Measurements from ENCODE around the gene TMEM127.

The TMEM127 gene

DNA sequence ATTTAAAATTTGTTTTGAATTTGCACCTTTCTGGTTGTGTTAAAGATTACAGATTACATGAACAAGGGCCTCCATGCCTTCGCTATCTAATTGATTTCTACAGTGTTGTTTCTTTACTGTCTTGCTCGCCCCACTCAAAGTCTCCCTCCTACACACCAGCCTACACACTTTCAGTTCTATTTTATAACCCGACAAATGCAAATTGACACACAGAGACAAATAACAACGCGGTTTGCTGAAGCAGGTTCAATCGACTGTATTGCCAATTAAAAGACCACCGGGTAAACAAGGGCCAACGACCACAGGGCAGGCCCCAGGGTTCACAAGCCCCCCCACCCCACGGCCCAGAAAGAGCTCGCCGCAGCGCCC is 58.0 kb downstream of the TMEM127 start:
- in situ Hi-C loops (cut with MboI; ENCODE audit: low sequenced_read_pairs), result no loop called here

- in situ Hi-C loops (cut with MboI; ENCODE audit: low sequenced_read_pairs), result no loop called here
These were observed 58.6 kb downstream of the TMEM127 start for GRCh38 chr2:96207073-96207773.

GRCh38 chr2:96205888-96206287 is 59.9 kb downstream of the TMEM127 start:
- in situ Hi-C loops (cut with MboI; ENCODE audit: low sequenced_read_pairs), result no loop called here

DNA sequence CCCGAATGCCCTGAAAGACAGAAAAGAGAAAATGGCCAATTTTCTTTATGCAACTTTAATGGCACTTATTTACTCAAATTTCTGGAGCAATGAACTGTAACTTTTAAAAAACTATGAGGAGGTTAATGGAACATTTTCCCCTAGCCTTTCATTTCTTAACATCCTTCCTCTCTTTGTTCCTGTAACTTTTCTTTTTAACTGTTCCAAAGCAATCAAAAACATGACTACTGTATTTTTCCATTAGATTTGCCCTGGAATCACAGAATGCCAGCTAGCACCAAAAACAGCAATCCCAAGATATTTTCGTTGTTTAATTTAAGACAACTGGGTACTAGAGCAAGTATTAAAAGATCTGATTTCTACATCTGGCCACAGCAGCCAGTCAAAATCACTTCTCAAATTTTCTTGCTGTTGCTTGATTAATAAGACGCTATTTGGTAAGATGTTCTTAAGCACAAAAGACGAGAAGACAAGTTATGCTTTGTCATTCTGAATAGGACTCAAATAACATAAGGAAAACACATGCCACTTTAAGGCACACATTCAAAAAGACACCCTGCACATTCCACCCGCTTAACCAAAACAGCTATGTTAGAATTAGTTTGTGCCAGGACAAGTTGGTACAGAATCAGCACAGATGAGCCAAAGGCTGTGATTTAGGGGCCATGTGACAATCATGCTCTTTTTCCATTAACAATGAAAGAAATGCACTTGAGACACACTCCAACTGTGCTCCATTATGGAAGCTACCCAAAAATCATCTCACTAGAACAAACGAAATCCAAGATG is 60.8 kb downstream of the TMEM127 start:
- in situ Hi-C loops (cut with MboI; ENCODE audit: low sequenced_read_pairs), result no loop called here

DNA sequence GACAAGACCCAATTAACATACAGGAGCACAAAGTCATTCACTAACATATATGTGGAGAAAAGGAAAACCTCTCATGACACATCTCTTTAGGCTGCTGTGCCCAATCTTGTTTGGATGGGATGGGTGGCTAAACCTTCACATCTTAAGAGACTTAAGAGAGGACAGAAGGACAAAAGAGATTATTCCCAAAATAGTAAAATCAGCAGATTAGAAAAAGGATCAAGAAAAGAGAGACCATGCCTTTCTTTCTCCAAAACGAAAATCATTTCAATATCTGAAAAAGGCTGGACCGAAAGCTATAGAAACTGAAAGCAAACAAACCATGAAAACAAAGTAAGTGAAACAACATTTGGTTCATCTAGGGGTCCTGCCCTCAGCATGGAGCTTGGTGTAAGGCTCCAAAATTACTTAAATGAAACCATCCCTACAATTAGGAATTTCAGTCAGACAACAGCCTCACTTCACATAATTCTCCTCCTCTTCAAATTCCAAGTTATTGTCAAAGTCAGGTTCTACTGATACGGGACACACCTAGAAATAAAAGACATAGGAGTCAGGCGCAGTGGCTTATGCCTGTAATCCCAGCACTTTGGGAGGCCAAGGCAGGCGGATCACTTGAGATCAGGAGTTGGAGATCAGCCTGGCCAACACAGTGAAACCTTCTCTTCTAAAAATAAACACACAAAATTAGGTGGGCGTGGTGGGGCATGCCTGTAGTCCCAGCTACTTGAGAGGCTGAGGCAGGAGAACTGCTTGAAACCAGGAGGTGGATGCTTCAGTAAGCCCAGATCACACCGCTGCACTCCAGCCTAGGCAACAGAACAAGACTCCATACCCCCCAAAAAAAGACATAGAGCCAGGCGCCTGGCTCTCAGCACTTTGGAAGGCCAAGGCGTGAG is 62.4 kb downstream of the TMEM127 start:
- in situ Hi-C loops (cut with MboI; ENCODE audit: low sequenced_read_pairs), result no loop called here

DNA sequence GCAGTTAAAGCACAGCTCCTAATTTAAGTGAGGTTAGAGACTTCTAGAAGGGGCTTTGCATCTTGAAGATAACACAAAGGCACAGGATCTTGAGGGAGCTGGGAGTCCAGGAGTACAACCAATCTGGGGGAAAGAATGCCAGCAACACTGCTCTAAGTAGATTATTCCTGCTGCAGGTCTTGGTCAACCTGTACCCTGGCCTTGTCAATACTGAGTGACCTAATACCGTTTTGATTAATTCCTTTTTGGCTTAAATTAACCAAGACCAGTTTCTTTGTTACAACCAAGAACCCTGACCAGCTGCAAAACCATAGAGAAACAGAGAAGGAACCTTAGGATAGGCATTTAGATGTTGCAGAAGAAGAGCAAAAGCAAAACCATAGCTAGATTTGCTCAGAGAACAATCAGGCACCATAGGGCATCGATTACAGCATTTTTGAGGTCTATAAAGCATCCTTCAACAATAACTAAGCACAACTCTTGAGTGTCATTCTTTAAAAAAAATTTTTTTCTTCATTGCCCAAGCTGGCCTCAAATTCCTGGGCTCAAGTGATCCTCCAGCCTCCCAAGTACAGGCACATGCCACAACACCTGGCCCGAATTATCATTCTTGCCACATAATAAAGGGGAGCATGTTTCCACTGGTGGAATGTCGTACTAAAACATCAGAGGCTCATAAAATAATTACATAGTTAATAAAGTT is 63.5 kb downstream of the TMEM127 start:
- in situ Hi-C loops (cut with MboI; ENCODE audit: low sequenced_read_pairs), result no loop called here

DNA sequence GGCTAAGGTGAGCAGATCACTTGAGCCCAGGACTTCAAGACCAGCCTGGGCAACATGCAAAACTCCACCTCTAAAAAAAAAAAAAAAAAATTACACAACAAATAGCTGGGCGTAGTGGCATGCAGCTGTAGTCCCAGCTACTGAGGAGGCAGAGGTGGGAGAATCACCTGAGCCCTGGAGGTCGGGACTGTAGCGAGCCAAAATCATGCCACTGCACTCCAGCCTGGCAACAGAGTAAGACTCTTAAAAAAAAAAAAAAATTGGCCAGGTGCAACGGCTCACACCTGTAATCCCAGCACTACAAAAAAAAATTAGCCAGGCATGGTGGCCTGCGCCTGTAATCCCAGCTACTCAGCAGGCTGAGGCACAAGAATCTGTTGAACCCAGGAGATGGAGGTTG is 64.5 kb downstream of the TMEM127 start:
- in situ Hi-C loops (cut with MboI; ENCODE audit: low sequenced_read_pairs), result no loop called here

GRCh38 chr2:96198921-96199320 is 66.9 kb downstream of the TMEM127 start:
- in situ Hi-C loops (cut with MboI; ENCODE audit: low sequenced_read_pairs), result loop anchor here (25.0 kb wide), 1 partner anchor 187 kb away; no protein-coding TSS in a partner anchor
